Naive B cell (primary cell): ENCODE results near the gene KIF5C. TPM values are rescaled to one million over a fixed set of nuclear protein-coding genes. Genes with fewer than 3 reads are reported as not detected.

Experiments used
- ATAC-seq, 2 donors: fragments of 150-1000 bp; cut with Tn5 transposase; 2 replicates each; pipeline ENCODE4 v1.10.0; 2021; ENCODE audit warnings: low read depth in 2 of 2, mild to moderate bottlenecking in 2 of 2, moderate library complexity in 2 of 2
- DNase-seq: peaks from one replicate; pipeline ENCODE4 v3.0.0; 2022
- H3K27ac Mint-ChIP-seq, 6 donors: one replicate each; pipeline ENCODE4 v1.8.0; 2020 to 2022; ENCODE audit warnings: mild to moderate bottlenecking in 6 of 6, mixed read lengths in 6 of 6, moderate library complexity in 5 of 6, inconsistent platforms in 2 of 6
- H3K27me3 Mint-ChIP-seq, 3 donors: one replicate each; pipeline ENCODE4 v1.8.0; 2021 to 2022; ENCODE audit warnings: mixed read lengths in 3 of 3, mild to moderate bottlenecking in 1 of 3
- H3K36me3 Mint-ChIP-seq, 2 donors: one replicate each; pipeline ENCODE4 v1.8.0; 2020 to 2022; ENCODE audit warnings: mixed read lengths in 2 of 2, inconsistent platforms in 1 of 2, mild to moderate bottlenecking in 1 of 2
- H3K4me1 Mint-ChIP-seq, 3 donors: one replicate each; pipeline ENCODE4 v1.8.0; 2020 to 2022; ENCODE audit warnings: mixed read lengths in 3 of 3, inconsistent platforms in 1 of 3, mild to moderate bottlenecking in 1 of 3, moderate library complexity in 1 of 3
- H3K4me3 Mint-ChIP-seq, 8 donors: one replicate each; pipeline ENCODE4 v1.8.0; 2020 to 2022; ENCODE audit warnings: mild to moderate bottlenecking in 8 of 8, mixed read lengths in 8 of 8, moderate library complexity in 8 of 8, inconsistent platforms in 2 of 8
- H3K9me3 Mint-ChIP-seq, 7 donors: one replicate each; pipeline ENCODE4 v1.8.0; 2020 to 2022; ENCODE audit warnings: mixed read lengths in 7 of 7, mild to moderate bottlenecking in 5 of 7, inconsistent platforms in 2 of 7, moderate library complexity in 1 of 7
- polyA plus RNA-seq, 6 donors: library from polyadenylated mRNA; unstranded; fragments of 300-500 nt; fragmentation: Illumina TruSeq; gene quantifications; one replicate each; pipeline ENCODE4 v1.2.3, GENCODE V29; 2021; ENCODE audit warnings: low read depth in 6 of 6

The KIF5C gene
- polyA plus RNA-seq, 6 donors from 2014 or later: 0.31 to 0.83 (median 0.50) TPM; not detected in 1

DNA sequence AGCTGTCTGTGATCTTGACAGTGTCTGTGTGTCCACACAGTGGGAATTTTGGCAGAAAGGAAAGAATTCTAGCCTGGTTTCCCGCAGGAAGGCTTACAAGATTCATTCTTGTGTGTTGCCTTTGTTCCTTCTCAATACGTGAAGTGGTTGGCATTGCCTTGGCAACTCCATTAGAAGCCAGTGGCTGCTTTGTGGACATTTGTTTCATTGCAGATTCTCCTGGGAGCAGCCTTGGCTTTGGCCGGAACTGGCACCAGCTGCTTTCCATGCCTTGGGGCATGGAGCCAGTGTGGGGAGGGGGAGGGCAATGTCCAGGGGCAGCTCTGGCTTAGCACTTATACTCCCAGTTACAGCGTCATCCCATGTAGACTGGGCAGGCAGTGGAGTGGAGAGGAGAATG is 39.4 kb downstream of the KIF5C start:
- no peak overlapping the region for H3K4me3 Mint-ChIP-seq
- H3K9me3 Mint-ChIP-seq: peaks cover 10 to 21% (median 14%) of the 10 kb centered on the region in 7 donors

DNA sequence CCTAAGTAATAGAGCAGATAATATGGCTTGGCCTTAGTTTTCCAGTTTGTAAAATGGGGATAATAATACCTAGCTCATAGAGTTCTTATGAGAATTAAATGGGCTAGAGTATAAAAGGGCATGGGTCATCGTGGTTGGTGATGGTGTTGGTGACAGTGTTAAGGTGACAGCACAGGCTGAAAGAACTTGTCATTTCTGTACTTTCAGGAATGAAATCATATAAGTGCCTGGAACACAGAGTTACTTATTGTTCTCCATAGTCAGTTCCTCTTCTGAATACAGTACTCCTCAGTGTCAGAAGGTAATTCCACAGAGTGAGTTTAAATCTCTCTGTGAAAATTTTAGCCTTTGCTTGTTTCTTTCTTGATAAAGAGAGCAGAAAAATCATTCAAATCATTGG is 42.4 kb downstream of the KIF5C start:
- Mint-ChIP-seq H3K9me3 (peaks cover 10 to 25% (median 14%) of the 10 kb centered on the region in 7 donors), H3K27me3 (peaks cover 16 to 22% (median 18%) of the 10 kb centered on the region in 3 donors), H3K4me3 (no peak overlapping the region), H3K36me3 (peaks cover 12 to 14% of the 10 kb centered on the region in 2 donors), H3K4me1 (no peaks in the 10 kb centered on the region), H3K27ac (no peak overlapping the region)
- ATAC-seq: no peak
- DNase-seq: no peak

More for the DNA sequence above, 39.4 kb downstream of the KIF5C start:
- Mint-ChIP-seq H3K36me3 (peaks cover 12 to 14% of the 10 kb centered on the region in 2 donors), H3K27ac (no peak overlapping the region), H3K27me3 (peaks cover 18 to 21% (median 21%) of the 10 kb centered on the region in 3 donors), H3K4me1 (no peaks in the 10 kb centered on the region)
- DNase-seq (no peak), ATAC-seq (no peak)

DNA sequence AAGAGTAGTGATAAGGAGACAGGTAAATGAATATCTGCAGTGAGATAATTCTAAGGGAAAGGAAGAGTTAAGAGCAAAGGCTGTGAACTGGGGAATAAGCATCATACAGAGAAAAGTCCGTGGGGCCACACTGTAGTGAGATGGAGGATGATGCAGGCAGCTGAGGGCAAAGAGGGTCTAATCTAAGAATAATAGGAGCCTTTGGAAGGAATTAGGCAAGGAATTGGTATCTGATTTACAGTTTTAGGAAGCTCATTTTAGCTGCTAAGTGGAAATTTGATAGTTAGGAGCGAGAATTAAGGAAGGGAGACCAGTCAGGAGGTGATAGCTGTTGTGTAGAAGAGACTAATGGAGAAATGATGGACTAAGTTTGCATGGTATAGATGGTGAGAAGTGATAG is 43.5 kb downstream of the KIF5C start:
- Mint-ChIP-seq H3K4me1 (no peaks in the 10 kb centered on the region), H3K27me3 (peaks cover 10 to 22% (median 18%) of the 10 kb centered on the region in 3 donors), H3K36me3 (peaks cover 12 to 14% of the 10 kb centered on the region in 2 donors), H3K9me3 (peaks cover 10 to 25% (median 14%) of the 10 kb centered on the region in 7 donors), H3K27ac (peak overlapping the region in 1 of 6 donors; percentile 21), H3K4me3 (no peak overlapping the region)
- DNase-seq (no peak), ATAC-seq (no peak)

DNA sequence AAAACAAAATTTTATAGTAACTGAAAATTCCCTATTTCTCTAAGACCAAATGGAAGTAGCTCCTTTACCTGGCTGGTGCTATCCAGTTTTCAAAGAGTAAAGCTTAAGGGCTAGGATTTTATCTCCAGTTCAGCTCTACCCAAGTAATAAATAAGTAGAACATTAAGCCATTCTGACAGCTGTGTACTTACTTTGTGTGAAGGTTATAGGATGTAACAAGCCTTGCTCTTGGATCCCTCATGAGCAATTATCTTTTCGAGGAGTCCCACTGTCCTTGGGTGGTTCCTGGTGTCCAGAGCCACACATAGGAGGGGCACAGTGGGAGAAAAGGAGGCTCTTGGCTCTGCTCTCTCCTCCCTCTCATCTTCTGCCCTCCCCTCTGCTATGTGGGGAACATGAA is 45.5 kb downstream of the KIF5C start:
- Mint-ChIP-seq H3K4me3 (no peak overlapping the region), H3K4me1 (peaks cover 0 to 2% (median 0%) of the 10 kb centered on the region in 3 donors), H3K27ac (no peak overlapping the region), H3K36me3 (peaks cover 12 to 14% of the 10 kb centered on the region in 2 donors), H3K27me3 (peaks cover 9 to 22% (median 12%) of the 10 kb centered on the region in 3 donors), H3K9me3 (peaks cover 10 to 25% (median 14%) of the 10 kb centered on the region in 7 donors)
- DNase-seq (no peak), ATAC-seq (no peak)

DNA sequence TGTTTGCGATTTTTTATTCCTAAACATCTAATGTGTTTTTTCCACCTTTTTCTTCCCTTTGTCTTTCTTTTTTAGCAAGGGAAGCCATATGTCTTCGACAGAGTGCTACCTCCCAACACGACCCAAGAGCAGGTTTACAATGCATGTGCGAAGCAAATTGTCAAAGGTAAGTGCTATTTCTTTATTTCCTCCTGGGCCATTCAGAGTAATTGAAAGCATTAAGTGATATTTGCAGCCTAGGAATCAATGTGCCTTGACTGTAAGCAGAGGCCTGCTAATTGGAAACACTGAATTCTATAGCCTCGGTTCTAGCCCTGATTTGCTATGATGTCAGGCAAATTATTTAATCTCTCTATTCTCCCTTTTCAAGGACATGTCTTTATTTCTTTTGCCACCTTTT is 47.0 kb downstream of the KIF5C start:
- H3K9me3 Mint-ChIP-seq: peaks cover 10 to 25% (median 14%) of the 10 kb centered on the region in 7 donors
- peaks cover 12 to 14% of the 10 kb centered on the region in 2 donors for H3K36me3 Mint-ChIP-seq
- no peak overlapping the region for H3K4me3 Mint-ChIP-seq
- H3K4me1 Mint-ChIP-seq: peaks cover 7 to 16% (median 10%) of the 10 kb centered on the region in 3 donors
- peaks cover 9 to 22% (median 12%) of the 10 kb centered on the region in 3 donors for H3K27me3 Mint-ChIP-seq
- no peak overlapping the region for H3K27ac Mint-ChIP-seq
- DNase-seq (no peak), ATAC-seq (no peak)

DNA sequence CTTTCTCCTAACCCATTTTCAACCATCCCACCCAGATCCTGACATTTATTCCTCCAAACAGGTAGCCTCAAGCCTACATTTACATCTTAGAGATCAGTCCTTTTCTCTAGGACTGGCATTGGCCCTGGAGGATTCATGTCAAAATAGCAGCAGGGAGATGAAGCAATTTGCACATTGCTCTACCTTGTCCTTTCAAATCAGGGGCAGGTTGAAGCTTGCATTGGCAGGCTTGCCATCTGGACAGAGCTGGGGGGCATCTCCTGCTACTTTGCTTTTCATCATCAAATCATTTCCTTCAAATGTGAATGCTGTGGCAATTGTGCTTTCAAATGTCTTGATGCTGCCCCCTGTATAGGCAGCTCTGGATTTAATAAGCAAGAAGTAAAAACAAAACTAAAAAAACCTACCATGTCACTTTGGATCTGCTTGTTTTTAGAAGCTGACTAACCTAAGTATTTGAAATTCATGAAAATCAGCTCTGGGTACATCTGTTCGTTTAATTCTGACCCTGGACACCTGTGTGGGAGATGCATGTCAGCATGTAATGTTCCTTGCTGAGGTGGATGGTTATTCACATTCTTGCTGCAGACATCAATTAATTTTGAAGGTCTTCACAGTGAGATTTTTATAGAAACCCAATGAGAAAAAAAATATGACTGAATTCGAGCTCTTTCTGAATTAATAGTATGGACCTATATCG is 47.9 kb downstream of the KIF5C start:
- Mint-ChIP-seq H3K9me3 (peaks cover 10 to 19% (median 11%) of the 10 kb centered on the region in 7 donors), H3K27me3 (peaks cover 9 to 22% (median 12%) of the 10 kb centered on the region in 3 donors), H3K27ac (no peak overlapping the region), H3K4me3 (peak overlapping the region in 1 of 8 donors; percentile 25), H3K4me1 (peaks cover 10 to 20% (median 17%) of the 10 kb centered on the region in 3 donors), H3K36me3 (peaks cover 12 to 14% of the 10 kb centered on the region in 2 donors)
- ATAC-seq: no peak
- no peak for DNase-seq

DNA sequence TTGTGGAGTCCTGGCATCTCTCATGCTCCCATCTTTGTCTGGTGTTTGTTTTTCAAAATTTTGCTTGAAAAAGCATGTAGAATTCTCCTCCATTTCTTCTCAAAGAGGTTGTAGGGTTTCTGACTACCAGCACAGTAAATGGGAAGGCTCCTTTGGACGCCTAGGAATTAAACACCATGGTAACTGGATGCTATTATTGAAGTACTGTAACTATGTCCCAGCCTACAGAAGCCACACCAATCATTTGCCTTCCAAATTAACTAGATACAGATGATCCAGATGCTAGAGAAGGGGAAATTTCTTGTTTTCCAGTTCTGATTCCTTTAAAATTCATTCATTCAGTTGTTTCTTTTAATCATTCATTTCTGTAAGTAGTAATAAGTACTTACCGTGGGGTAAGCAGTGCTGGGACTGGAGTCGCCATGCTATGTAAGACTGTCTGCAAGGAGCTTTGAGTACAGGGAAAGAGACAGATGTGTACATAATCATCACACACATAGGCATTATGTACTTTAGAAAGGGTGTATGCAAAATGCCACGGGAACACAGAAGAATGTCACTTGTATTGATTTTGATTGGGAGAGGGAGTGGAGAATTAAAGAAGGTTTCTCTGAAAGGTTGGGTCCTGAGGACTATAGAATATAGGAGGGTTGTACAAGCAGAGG is 49.6 kb downstream of the KIF5C start:
- DNase-seq (no peak), ATAC-seq (no peak)
- peaks cover 0 to 8% (median 0%) of the 10 kb centered on the region in 3 donors for H3K27me3 Mint-ChIP-seq
- H3K4me3 Mint-ChIP-seq: peak overlapping the region in 2 of 8 donors; percentile 5 to 14
- H3K27ac Mint-ChIP-seq: peak overlapping the region in 1 of 6 donors; percentile 29
- H3K36me3 Mint-ChIP-seq: no peaks in the 10 kb centered on the region
- H3K9me3 Mint-ChIP-seq: peaks cover 0 to 1% (median 0%) of the 10 kb centered on the region in 7 donors
- peaks cover 10 to 20% (median 17%) of the 10 kb centered on the region in 3 donors for H3K4me1 Mint-ChIP-seq

DNA sequence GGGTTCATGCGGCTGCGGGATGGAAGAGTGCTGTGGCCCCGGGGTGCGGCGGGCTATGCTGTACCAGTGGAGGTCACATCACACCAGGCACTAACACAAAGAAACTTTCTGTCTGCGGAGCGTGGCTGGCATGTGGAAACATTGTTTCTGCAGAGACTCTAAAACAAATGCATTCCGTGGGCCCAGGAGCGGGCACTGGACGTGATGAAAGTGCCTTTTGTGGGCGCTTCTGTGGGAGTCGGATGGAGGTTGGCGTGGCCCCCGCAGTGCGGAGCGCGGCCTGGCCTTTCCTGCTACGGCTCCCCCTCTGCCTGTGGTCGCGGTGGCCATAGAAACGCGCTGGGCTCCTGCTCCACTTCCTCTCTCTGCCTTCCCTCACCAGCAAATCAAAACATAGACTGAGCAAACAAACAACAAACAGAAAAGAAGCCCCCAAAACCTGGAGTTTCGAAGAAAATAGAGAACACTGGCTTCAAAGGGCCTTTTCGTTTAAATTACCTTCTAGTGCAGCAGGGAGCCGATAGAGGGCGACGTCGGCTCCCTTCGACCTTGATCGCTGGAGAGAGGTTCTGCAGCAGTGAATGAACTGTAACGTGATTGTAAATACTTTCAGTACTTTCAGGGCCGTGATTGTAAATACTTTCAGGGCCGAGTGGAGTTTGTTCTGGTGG is 51.4 kb downstream of the KIF5C start:
- ATAC-seq: peak; percentile 80 to 81

DNA sequence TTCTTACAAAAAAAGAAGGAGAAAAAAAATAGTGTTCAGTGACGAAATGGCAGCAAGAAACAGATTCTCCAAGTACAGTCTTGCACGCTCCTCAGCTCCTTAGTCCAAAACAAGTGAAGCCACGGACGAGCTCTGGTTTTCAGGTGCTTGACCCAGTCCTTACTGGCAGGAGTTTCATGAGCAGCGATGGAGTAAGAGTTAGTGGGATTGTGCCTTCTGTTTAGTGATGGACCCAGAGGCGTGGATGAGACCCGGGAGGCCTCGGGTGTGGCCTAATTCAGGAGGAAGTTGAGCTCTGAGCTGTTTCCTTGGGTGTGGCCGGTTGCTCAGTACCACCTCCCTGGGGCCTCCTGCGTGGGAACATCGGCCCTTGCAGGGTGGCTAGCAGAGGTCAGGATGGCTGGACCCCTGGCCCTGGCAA is 52.0 kb downstream of the KIF5C start:
- Mint-ChIP-seq H3K36me3 (no peaks in the 10 kb centered on the region), H3K9me3 (peaks cover 0 to 2% (median 0%) of the 10 kb centered on the region in 7 donors), H3K27ac (peak overlapping the region; percentile 65 to 92 (median 83)), H3K4me3 (peak overlapping the region; percentile 79 to 92 (median 86)), H3K4me1 (peaks cover 10 to 20% (median 17%) of the 10 kb centered on the region in 3 donors), H3K27me3 (no peaks in the 10 kb centered on the region)
- DNase-seq (peak; percentile 4), ATAC-seq (peak; percentile 73 to 76)

More for the DNA sequence above, 51.4 kb downstream of the KIF5C start:
- H3K4me3 Mint-ChIP-seq: peak overlapping the region; percentile 79 to 92 (median 86)
- peaks cover 10 to 20% (median 17%) of the 10 kb centered on the region in 3 donors for H3K4me1 Mint-ChIP-seq
- peaks cover 0 to 3% (median 0%) of the 10 kb centered on the region in 3 donors for H3K27me3 Mint-ChIP-seq
- DNase-seq: peak; percentile 29
- H3K36me3 Mint-ChIP-seq: no peaks in the 10 kb centered on the region
- peak overlapping the region; percentile 65 to 92 (median 82) for H3K27ac Mint-ChIP-seq
- H3K9me3 Mint-ChIP-seq: peaks cover 0 to 2% (median 0%) of the 10 kb centered on the region in 7 donors

DNA sequence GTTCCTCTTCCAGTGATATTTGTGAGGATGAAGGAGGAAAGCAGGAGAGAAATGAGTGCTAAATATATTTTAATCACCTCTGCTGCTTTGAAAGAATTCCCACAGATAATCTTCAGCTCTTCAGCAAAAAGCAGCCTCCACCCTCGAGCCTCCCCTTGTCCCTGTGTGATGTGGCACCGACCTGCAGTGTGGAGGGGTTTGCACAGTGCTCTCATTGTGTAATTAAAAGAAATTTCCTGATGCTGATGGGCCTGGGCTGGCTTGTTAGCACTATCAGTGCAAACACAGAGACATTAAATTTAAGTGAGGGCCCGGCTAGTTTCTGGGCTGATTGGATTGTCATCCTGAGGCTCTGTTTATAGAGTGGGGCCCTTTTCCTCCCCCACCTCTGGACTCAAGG is 53.4 kb downstream of the KIF5C start:
- Mint-ChIP-seq H3K9me3 (peaks cover 0 to 2% (median 0%) of the 10 kb centered on the region in 7 donors), H3K4me1 (peaks cover 10 to 20% (median 17%) of the 10 kb centered on the region in 3 donors), H3K27me3 (no peaks in the 10 kb centered on the region), H3K4me3 (peak overlapping the region in 2 of 8 donors; percentile 13 to 51), H3K27ac (peak overlapping the region in 1 of 6 donors; percentile 11), H3K36me3 (no peaks in the 10 kb centered on the region)
- ATAC-seq: no peak
- DNase-seq: no peak

DNA sequence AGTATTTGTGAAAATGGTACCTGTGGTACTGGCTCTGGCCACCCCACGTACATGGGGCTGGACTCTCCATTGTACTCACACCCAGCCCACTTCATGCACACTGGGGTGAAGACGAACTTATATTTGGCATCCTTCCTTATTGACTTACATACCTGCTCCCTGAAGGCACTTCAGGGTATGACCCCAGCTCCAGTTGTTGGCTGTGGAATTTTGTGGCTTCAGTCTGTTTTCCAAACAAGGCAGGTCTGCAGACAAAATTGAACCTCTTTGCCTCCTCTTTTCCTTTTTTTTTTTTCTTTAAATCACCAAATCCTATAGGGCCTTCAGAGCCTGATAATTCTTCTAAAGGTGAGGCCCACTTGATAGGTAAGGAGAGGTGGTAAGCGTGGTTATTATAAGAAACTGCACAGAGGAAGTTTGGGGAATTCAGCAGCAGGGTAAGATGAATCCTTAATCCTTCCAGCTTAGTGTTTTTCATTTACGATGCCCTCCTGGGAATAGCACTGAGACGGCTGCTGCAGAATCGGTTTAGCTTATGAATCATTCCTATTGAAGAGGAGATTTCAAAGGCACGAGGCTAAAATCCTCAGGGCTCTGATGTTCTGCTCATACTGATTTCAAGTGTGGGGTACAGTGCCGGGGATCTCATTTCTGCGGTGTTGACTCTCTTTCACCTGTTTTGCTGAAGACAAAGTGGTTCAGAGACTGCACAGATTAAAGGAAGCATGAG is 55.2 kb downstream of the KIF5C start:
- ATAC-seq: no peak
- H3K27me3 Mint-ChIP-seq: no peaks in the 10 kb centered on the region

DNA sequence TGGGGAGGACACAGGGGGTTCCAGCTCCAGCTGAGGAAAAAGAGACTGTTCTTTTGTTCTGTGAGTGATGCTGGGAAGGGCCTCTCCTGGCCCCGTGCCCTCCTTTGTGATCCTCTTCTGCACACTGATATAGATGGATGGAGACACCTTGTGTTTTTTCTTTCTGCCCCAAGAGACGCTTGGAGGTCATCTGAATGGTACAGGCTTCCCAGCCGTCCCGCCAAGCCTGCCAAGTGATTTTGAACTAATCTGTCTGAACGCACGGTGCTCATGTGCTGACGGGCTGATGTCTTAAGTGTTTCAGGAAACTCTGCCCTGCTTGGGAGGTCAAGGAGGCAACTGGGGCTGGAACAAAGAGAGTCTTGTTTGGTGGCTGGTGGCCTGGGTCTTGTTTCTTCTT is 57.5 kb downstream of the KIF5C start:
- ATAC-seq: no peak
- H3K4me1 Mint-ChIP-seq: peaks cover 0 to 2% (median 0%) of the 10 kb centered on the region in 3 donors
- DNase-seq: no peak
- no peaks in the 10 kb centered on the region for H3K36me3 Mint-ChIP-seq
- H3K27me3 Mint-ChIP-seq: no peaks in the 10 kb centered on the region
- no peak overlapping the region for H3K27ac Mint-ChIP-seq
- H3K9me3 Mint-ChIP-seq: peaks cover 0 to 2% (median 0%) of the 10 kb centered on the region in 7 donors
- H3K4me3 Mint-ChIP-seq: no peak overlapping the region

More for the DNA sequence above, 55.2 kb downstream of the KIF5C start:
- Mint-ChIP-seq H3K27ac (no peak overlapping the region), H3K36me3 (no peaks in the 10 kb centered on the region), H3K4me3 (no peak overlapping the region), H3K4me1 (peaks cover 10 to 20% (median 17%) of the 10 kb centered on the region in 3 donors), H3K9me3 (peaks cover 0 to 2% (median 0%) of the 10 kb centered on the region in 7 donors)
- DNase-seq: no peak
